Stomach (tissue), 4 donors: ENCODE results near the gene PSMB2.
"Not testable (repeated sequence)": the region's sequence is repeated elsewhere in the genome, so short reads cannot be mapped to it uniquely, and the experiment has no call there.

Experiments used
- CTCF ChIP-seq, 7 experiments: fragments of 450-650 bp in 4 of 7; fragments of 200-600 bp in 3 of 7; sonication (generic) in 3 of 7; IDR thresholded peaks; one replicate each; pipeline ENCODE4 v1.5.1; 2016 to 2019; ENCODE audit warnings: antibody characterized with exemption in 7 of 7, control low read depth in 2 of 7, mild to moderate bottlenecking in 1 of 7
- EP300 ChIP-seq: sonication (generic); formaldehyde crosslinking; IDR thresholded peaks from one replicate; pipeline ENCODE4 v1.6.1; 2017; ENCODE audit warnings: antibody characterized with exemption
- POLR2A ChIP-seq, 4 donors: fragments of 450-650 bp; IDR thresholded peaks; one replicate each; pipeline ENCODE4 v1.6.1; 2016; ENCODE audit warnings: antibody characterized with exemption in 4 of 4, control low read depth in 2 of 4, mild to moderate bottlenecking in 1 of 4, moderate library complexity in 1 of 4

- not testable (repeated sequence) for TF ChIP-seq CTCF (IDR thresholded peaks at IDR 0.05); POLR2A (IDR thresholded peaks at IDR 0.05); EP300
Measured at GRCh38 chr1:35576766-35577070, 64.6 kb downstream of the PSMB2 start.
